Ramos (cell line): ENCODE data around the gene LHB.

Experiments used
- in situ Hi-C: fragments of 300-500 bp; cut with MboI; formaldehyde crosslinking; loops from one replicate; pipeline ENCODE4 v1.14.3; 2022; ENCODE audit warnings: low sequenced_read_pairs; ENCODE audit not compliant: unreplicated experiment

Gene LHB

DNA sequence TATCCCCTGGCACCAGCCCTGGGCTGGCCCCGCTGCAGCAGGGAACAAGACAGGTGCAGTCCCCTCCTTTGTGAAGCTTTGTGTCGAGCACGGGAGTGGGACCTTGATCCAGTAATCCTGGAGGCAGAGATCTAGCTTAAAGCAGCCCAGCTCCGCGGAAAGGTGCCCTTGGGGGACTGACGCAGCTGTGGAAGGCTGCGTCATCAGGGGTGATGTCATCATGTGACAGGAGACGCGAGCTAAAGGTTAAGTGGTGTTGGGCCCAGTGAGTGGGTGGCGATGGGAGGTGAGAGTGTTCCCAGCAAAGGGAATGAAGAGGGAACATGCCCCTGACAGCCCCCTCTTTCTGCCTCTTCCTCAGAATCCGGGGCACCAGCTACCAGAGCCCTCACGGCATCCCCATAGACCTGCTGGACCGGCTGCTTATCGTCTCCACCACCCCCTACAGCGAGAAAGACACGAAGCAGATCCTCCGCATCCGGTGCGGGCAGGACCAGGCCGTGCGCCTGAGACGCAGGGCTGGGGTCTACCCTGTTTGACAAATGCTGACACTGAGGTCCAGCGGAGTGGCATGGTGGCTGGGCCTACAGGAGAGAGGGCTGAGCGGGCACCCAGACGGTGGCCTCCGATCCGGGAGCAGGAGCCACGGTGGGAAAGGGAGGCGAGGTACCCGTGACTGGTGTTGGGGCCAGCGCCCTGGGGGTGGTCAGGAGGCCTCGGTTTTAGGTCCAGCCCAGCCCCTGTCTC, 2.6 kb downstream of the LHB start:
- in situ Hi-C loops: no loop called here

DNA sequence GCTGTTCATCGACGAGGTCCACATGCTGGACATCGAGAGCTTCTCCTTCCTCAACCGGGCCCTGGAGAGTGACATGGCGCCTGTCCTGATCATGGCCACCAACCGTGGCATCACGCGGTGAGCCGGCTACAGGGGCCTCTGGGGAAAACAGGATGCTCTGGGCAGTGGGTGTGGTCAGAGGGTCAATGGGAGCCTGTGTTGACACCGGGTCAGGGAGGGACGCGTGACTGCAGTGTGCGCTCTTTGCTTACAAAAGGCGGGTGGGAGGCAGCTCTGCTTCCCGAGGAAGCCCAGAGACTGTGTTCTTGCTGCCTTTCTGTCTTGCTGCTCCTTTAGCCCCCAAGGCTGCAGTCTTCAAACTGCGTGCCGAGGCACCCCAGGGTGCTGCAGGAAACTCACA, 5.7 kb downstream of the LHB start:
- in situ Hi-C loops: no loop called here

DNA sequence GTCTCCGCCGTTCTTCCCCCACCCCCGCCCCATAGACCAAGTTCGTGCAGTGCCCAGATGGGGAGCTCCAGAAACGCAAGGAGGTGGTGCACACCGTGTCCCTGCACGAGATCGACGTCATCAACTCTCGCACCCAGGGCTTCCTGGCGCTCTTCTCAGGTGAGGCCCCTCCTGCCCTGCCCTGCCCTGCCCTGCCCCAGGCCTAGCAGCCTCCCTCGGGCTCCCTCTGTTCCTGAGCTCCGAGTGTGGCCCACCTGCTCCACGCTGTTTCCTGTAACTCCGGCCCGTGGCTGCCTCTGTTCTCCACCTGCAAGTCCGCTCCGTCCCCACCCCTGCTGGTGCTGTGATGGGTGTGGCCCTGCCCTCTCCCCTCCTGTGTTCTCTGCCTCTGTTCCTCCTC, 6.4 kb downstream of the LHB start:
- in situ Hi-C loops: no loop called here

DNA sequence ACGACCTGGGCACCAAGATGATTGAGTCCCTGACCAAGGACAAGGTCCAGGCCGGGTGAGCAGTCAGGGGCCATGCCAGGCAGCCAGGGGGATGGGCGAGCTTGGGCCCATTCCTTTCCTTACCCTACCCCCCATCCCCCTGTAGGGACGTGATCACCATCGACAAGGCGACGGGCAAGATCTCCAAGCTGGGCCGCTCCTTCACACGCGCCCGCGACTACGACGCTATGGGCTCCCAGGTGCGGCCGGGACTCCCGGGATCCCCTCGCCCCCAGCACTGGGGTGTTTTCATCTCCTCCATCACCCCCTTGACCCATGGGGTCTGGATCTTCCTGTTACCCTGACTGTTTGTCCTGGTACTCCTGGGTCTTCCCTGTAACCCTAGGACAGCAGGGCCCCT, 7.1 kb downstream of the LHB start:
- in situ Hi-C loops: no loop called here

DNA sequence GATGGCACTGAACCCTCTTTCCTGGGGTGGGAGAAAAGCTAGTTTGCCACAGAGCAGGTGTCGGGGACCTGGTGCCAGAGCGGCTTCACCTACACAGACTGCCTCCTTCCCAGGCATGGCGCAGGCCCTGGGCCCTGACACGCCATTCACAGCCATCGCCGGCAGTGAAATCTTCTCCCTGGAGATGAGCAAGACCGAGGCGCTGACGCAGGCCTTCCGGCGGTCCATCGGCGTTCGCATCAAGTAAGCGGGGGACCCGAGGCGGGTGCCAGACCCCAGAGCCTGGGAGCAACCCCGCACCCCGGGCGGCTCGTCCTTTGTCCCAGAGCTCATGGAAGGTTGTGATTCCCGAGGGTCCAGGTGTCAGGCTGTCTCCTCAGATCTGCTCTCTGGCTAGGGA, 10.0 kb downstream of the LHB start:
- in situ Hi-C loops: no loop called here

DNA sequence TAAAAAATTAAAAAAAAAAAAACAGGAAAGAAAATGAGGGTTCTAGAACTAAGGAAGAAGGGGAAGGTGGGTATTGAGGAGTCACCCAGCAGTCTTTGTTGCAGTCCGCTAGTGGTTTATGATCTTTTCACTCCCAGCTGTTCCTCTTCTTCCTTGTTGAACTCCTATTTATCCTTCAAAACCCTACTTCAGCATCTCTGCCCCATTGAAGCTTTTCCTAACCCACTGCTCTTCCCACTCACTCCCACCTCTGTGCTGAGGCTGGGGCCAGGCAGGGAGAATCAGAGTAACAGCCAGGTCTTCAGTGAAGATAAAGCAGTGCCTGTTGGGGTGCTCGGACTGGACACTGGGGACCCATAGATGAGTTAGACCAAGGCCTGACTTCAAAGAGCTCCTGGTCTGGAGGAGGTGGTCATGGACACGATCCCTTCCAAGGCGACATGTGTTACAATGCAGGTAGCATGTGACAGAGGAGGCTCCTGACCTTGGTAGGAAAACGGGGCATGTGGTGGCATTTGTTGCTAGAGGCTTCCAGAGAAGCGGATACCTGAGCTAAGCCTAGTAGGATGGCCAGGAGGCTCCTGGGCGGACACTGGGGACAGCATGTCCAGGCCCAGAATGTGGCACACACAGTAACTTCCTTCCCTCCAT, 11.8 kb downstream of the LHB start:
- in situ Hi-C loops: no loop called here

DNA sequence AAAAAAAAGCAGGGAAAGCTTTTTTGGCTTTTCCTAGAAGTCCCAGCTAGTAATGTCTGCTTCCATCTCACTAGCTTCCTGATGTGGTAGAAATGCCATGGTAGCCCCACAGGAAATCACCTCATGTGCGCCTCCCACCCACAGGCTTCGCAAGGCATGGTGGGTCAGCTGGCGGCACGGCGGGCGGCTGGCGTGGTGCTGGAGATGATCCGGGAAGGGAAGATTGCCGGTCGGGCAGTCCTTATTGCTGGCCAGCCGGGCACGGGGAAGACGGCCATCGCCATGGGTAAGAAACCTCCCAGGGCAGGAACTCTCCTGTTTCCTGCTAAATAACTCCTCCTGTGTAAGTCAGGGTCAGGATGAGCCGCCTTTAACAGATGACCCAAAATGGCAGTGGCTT, 12.8 kb downstream of the LHB start:
- in situ Hi-C loops: no loop called here

DNA sequence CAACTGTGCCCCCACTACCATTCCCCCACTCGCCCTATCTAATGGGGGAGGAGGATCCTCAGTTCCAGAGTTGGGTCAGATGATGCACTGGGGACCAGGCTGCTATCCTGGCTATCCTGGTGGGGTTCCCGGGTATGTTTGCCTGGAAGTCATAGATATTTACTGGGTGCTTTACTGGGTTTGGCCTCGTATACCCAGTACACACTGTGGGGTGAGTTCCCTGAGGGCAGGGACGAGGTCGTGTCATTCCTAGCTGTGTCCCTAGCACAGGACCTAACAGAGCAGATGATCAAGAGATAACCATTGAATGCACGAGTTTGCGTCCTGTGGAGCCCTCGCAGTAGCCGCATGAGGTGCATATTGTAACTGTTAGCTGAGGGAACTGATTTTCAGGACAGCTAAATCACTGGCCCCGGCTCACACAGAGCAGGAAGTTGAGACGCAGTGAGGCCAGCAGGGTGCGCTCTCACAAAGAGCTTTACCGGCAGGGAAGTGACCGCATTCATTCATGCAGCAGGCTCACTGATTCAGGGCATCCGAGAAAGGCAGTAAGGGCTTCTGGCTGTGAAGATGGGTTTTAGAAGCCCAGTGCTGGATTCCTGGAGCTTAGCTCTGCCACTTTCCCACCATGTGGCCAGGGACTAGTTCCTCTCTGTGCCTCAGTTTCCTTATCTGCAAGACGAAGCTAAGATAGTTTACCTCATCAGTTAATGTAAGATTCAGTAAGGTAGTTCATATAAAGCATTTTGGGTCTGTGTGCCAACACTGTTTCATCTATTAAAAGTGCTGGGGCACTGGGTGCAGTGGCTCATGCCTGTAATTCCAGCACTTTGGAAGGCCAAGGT, 17.2 kb downstream of the LHB start:
- in situ Hi-C loops: no loop called here

DNA sequence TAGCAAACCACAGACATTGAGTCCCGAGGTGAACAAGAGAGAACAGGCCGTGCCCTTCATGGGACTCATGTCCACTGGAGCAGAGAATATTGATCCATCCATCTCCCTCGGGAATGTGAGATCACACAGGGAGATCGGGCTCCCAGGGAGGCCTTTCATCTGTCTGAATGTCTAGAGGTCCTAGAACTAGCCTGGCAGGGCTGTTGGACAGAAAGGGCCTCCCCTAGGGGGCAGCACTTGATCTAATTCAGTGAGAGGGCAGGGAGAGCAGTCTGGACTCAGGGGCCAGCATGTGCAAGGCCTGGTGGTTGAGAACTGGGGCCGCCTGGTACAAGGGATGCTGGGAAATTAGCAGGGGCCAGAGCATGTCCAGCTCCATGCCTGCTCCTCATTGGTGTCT, 18.9 kb downstream of the LHB start:
- in situ Hi-C loops: no loop called here

DNA sequence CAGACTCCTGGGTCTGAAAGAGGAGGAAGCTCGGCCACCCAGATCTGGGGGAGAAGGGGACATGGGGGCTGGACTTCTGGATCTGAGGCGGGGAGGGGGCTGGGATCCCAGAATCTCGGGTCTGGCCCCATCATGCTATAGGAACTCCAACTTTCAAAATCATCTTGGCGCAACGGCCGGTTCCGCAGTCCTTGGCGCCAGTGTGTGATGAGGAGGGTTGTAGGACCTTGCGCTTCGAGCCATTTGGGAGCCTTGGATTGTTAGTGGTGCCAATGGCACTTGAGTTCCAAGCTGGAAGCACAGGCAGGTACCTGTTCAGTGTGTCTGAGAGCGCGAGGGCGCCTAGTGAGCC, 22.9 kb downstream of the LHB start:
- in situ Hi-C loops: no loop called here

DNA sequence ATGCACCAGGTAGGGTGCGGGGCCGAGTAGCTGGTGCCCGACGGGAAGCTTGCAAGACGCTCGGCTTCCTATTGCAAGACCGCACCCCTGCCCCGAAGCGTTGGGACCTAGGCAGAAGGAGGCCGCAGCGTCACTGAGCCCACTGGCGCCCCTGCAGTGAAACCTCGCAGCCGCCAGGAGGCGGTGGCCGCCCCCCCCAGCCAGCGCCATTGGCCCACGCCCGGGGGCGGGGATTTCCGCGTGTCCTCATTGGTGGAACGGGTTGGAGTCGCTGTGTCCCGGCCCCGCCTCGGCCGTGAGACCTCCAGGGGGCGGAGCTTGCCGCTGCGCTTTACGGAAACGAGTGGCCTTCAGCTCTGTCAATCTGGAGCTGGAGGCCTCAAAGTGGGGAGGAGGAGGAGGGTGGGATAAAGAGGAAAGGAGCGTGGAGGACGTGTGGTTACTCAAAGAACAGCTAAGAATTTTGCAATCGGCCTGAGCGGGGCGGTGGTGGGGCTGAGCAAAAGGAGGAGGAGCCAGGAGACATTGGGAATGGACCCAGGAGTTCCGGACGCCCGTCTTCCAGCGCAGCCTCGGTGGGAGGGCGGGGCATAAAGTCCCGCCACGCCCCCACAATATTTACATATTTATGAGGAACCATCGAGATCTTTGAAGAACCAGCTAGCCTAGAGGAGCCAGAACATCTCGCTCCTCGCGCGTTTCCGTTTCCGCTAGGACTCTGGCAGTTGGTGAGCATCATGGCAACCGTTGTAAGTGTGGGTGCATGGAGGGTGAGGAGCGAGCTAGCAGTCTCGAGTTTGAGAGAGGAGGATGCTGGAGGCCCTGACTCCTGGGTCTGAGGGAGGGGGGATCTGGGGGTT, 23.5 kb downstream of the LHB start, which contains the start of the genes GYS1 and RUVBL2:
Gene GYS1 (minus strand): TSS at position 135 of the 860 bp plus-strand sequence. CDS start 197 bp downstream, outside the sequence.
Gene RUVBL2 (plus strand): TSS at position 713 of the 860 bp plus-strand sequence. CDS start 25 bp downstream, at position 738.
- in situ Hi-C loops: no loop called here

DNA sequence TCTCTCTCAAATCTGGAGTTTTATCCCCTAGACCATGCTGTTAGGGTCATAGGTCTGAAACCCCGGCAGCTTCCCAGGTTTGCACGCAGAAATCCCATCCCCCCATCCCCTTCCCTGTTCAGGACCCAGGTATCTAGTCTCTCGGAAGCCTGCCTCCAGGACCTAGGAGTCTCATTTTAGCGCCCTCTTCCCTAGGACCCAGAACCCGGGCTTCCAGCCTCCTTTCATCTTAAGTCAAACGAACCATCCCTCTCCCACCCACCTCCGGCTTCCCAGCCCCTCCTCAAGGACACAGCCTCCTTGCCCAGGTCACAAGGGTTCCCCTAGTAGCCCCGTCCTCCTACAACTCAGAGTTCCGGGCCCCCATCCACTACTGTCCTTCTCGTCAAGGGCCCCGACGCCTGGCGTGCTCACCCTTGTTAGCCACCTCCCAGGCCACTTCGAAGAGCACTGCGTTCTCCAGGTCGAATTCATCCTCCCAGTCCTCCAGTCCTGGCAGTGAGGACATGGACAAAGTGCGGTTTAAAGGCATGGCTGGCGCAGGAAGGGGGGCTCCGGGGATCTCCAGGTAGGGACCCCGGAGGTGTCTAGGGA, 24.2 kb downstream of the LHB start:
- in situ Hi-C loops: no loop called here

DNA sequence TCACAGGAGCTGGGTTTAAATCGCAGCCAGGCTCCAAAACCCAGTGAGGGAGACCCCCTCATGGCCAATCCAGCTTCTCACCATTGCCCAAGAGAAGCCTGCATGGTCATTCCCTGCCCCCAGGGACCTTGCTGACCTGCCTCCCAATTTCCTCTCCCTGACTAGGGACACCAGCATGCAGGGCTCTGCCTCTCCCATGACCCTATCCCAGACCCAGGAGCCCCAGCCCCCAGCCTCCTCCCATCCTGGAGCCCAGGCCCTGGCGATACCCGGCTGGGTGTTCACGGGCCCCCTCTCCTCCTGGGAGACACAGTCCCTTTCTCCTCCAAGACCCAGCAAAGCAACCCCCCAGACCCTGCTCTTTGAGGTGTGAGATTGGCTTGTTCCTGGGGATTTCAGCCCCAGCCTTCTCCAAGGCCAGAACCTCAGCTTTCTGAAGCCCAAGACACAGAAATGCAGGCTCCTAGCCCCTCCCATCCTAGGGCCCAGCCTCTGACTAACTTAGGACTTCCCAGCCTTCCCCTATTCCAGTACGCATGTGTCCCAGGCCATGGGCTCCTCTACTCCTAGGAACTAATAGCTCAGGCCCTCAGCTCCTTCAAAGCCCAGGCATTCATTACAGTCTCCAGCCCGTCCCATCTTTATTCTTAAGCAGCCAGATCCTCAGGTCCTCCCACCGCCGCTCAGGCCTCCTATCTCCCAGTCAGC, 24.9 kb downstream of the LHB start:
- in situ Hi-C loops: no loop called here

DNA sequence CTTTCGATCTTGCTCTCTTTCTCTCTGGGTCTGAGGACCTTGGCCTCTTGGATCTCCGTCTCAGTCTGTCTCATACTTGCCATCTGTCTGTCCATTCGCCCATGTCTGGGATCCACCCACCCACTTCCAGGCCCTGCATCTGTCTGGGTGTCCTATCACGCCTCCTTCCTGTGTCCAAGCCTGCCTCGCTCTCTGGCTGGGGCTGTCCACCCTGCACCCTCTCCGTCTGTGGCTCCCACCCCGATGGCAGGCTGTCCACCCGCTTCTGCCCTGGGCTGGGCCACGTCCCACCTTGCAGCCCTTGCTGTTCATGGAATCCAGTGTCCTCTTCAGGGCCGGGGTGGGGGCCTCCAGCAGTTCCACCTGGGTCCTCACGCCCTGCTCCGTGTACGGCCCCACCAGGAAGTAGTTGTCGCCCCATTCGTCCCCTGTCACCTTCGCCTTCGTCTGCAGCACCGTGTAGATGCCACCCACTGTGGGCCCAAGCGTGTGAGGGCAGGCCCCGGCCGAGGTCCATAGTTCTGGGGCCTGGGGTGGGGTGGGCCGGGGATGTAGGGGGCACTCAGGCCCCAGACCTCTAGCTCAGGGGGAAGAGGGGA, 25.8 kb downstream of the LHB start:
- in situ Hi-C loops: no loop called here

DNA sequence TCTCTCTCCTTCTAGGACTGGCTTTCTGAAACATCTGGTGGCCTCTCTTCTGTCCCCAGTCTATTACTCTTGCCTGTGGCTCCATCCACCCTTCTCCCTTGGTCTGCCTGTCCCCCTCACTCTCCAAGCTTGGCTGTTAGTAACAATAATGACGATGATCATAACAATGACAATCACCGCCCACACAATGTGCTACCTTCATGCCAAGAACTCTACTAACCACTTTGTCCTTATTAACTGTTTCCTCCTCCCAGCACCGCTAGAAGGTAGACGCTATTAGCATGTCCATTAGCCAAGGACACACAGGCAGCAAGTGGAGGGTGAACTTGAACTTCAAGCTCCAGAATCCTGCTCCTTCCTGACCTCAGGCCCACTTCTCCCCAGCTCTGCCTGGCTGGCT, 26.5 kb downstream of the LHB start:
- in situ Hi-C loops: no loop called here

DNA sequence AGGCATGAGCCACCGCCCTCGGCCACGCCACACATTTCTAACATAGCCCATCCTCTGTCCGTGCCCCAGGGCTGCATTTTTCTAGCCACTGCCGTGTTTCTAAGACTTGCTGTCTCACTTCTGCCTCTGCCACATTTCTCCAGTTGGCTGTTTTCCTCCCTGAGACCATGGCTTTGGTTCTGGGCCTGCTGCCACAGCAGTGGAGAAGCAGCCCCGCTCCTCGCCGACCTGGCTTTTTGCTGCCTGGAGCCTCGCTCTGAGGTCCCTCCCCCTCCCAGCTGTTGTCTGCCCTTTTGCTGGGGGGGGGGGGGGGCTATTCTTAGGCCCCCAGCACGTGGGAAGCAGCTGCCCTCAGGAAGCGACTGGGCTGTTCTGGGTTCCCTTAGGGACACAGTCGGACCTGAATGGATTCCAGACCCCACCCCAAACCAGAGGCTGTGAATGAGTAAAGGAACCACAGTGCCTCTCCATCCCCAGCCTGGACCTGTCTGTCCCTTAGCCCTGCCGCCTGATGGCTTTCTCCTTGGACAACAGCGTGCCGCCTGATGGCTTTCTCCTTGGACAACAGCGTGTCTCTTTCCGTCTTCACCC, 27.1 kb downstream of the LHB start:
- in situ Hi-C loops: no loop called here

DNA sequence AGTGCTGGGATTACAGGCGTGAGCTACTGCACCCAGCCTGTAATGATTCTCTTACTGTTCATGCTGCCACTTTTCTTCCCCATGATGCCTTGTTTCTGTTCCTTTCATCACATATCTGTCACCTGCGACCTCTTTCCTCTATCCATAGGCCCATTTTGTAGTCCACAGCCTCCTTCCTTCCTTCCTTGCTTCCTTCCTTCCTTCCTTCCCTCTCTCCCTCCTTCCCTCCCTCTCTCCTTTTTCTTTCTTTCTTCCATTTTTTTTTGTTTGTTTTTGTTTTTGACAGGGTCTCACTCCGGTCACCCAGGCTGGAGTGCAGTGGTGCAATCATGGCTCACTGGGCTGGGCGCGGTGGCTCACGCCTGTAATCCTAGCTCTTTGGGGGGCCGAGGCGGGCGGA, 28.0 kb downstream of the LHB start:
- in situ Hi-C loops: no loop called here

DNA sequence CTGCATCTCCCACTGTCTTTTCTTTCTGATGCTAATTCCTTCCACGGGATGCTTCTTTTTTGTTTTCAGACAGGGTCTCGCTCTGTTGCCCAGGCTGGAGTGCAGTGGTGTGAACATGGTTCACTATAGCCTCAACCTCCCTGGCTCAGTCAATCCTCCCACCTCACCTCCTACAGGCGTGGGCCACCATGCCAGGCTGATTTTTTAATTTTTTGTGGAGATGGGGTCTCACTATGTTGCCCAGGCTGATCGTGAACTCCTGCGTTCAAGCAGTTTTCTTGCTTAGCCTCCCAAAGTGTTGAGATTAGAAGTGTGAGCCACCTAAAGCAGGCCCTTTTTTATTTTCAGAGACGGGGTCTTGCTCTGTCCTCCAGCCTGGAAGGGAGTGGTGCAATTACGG, 28.6 kb downstream of the LHB start:
- in situ Hi-C loops: no loop called here
